Cerebellar cortex (tissue), 1 donor: ENCODE measurements around the gene POLR1B.
"Not testable (repeated sequence)": the region's sequence is repeated elsewhere in the genome, so short reads cannot be mapped to it uniquely, and the experiment has no call there.

ENCODE experiments used
- DNase-seq: peaks from one replicate; pipeline ENCODE4 v3.0.0-alpha.2; 2015; ENCODE audit warnings: low spot score

POLR1B gene

DNA sequence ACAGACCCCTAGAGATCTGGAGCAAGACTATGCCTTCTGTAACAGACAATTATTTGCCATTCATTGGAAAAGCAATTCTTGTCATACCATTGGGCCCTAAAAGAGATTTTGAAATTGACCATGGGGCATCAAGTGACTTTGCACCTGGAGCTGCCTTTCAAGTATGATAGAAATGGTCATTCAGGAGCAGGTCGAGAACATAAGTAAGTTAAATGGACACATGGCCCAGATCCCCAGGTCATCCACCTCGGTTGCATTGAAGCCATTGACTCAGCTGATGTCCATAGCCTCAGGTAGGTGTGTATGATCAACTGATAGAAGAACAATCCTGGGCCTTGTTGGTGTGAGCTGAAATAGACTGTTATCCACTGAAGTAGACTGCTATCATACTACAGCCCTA lies 61.5 kb downstream of the POLR1B start:
- no peak for DNase-seq

DNA sequence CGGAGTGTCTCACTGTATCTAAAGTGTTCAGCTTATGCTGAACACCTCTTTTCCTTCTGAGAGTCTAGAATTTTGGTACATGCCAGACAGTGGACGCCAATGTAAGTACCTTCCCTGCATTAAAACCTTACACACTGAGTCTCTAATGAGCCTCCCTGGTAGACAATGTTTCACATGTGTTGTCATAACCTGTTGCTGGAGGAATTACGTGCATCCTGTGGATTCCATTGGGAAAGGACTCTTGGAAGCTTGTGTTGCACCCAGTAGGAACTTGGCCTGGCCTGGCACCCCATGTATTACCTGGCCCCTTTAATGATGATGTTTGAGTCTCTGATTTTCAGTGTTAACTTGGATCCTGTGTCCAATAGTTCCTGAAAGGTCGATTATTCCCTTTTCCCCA lies 62.7 kb downstream of the POLR1B start:
- DNase-seq, result no peak

DNA sequence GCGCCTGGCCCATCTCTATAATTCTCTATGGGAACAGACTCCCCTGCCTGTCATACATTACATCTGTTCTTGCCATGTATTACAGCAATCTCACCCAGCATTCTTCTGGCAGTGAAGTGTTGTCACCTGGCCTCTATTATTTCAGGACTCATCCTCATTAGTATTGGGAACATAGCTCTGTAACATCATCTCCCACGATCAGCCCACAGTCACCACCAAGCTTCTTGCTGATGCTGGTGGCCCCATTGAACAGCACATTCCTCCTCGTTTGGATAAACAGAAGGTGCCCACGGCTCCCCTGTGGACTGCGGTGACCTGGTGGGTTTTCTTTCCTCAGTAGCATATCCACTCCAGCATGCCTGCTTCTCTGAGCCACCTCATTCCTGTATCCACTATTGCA lies 63.7 kb downstream of the POLR1B start:
- no peak for DNase-seq

DNA sequence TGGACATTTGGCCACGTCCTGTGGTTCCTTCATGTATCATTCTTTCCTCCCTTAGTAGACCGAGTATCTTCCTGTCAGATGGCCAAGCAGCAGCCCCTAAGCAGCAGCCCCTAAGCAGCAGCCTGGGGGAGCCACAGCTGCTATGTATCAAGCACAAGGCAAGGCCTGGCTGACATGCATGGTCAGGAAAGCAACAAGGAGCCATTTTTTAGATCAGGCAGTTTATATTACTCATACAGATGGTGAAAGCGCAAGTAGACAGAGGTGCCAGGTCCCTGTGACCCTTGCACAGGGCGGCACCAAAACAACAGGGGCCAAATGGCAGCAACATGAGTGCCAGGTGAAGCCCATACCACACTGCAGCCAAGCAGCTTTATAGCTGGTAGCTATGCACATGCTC lies 64.3 kb downstream of the POLR1B start:
- DNase-seq, result no peak

DNA sequence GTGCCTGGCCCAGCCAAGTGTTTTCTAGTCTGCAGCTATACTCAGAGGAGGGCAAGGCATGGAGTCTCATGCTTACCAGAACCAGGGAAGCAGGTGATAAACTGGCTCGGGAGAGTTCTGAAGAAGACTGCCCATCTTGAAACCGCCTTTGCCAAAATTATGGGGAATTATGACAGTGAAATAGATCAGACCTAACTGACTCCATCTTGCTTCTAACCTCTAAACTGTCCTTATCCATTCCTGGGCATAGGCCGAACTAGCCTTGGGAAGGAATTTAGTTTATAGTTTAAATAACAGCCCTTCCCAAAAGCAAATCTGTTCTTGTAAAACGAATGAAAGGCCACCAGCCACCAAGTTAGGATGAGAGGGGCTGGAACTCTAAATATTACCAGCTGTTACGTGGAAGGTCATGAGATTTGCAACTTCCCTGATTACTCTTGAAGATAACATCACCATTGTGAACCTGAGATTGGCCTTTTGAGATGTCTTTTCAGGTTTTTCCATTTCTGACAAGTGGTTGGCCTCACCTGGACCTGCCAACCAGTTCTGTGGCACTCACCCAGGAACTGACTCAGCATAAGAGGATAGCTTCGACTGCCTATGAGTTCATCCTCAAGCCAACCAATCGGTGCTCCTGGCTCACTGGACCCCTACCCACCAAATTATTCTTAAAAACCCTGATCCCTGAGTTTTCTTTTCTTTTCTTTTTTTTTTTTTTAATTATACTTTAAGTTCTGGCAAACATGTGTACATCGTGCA lies 65.6 kb downstream of the POLR1B start:
- DNase-seq, result no peak

DNA sequence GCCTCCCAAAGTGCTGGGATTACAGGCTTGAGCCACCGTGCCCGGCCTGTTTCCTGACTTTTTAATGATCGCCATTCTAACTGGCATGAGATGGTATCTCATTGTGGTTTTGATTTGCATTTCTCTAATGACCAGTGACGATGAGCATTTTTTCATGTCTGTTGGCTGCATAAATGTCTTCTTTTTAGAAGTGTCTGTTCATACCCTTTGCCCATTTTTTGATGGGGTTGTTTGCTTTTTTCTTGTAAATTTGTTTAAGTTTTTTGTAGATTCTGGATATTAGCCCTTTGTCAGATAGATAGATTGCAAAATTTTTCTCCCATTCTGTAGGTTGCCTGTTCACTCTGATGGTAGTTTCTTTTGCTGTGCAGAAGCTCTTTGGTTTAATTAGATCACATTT lies 67.1 kb downstream of the POLR1B start:
- not testable (repeated sequence) for DNase-seq

DNA sequence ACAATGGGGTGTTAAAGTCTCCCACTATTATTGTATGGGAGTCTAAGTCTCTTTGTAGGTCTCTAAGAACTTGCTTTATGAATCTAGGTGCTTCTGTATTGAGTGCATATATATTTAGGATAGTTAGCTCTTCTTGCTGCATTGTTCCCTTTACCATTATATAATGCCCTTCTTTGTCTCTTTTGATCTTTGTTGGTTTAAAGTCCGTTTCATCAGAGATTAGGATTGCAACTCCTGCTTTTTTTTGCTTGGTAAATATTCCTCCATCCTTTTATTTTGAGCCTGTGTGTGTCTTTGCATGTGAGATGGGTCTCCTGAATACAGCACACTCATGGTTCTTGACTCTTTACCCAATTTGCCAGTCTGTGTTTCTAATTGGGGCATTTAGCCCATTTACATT lies 70.0 kb downstream of the POLR1B start:
- not testable (repeated sequence) for DNase-seq

DNA sequence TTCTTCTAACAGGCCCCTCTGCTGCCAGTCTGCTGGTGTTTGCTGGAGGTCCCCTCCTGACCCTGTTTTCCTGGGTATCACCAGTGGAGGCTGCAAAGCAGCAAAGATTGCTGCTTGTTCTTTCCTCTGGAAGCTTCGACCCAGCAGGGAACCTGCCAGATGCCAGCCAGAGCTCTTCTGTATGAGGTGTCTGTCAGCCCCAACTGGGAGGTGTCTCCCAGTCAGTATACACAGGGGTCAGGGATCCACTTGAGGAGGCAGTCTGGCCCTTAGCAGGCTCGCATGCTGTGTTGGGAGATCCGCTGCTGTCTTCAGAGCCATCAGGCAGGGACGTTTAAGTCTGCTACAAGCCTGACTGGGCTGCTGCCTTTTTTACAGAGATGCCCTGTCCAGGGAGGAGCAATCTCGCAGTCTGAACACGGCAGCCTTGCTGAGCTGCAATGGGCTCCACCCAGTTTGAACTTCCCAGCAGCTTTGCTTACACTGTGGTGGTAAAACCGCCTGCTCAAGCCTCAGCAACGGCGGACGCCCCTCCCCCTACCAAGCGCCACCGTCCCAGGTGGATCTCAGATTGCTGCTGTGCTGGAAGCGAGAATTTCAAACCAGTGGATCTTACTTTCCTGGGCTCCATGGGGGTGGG lies 72.1 kb downstream of the POLR1B start:
- no peak for DNase-seq

DNA sequence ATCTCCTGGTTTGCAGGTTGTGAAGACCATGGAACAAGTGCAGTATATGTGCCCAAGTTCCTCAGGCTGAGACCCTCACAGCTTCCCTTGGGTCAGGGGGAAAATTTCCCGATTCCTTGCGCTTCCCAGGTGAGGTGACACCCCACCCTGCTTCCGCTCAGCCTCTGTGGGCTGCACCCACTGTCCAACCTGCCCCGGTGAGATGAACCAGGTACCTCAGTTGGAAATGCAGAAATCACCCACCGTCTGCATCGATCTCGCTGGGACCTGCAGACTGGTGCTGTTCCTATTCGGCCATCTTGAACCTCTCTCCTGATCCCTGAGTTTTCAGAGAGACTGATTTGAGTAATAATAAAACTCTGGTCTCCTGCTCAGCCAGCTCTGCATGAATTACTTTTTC lies 72.8 kb downstream of the POLR1B start:
- DNase-seq, result no peak

DNA sequence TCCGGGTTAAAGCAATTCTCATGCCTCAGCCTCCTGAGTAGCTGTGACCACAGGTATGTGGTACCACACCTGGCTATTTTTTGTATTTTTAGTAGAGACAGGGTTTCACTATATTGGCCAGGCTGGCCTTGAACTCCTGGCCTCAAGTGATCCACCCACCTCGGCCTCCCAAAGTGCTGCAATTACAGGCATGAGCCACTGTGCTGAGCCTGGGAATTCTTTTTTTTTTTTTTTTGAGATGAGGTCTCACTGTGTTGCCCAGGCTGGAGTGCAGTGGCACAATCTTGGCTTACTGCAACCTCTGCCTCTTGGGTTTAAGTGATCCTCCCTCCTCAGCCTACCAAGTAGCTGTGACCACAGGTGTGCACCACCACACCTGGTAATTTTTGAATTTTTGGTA lies 73.5 kb downstream of the POLR1B start:
- not testable (repeated sequence) for DNase-seq

DNA sequence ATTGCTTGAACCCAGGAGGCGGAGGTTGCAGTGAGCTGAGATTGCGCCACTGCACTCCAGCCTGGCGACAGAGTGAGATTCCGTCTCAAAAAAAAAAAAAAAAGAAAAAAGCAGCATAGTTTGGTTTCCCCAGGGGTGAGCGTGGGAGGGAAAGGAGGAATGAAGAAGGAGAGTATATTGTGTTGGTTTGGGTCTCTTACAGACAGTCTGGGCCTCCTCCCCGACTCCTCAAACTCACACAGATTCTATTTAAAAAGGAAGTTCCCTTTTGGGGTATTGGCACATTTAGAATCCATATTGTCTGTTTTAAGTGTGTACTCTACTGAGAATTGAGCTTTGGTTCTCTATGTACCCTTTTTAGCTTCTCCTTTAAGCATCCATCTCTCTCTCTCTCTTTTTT lies 76.1 kb downstream of the POLR1B start:
- no peak for DNase-seq

DNA sequence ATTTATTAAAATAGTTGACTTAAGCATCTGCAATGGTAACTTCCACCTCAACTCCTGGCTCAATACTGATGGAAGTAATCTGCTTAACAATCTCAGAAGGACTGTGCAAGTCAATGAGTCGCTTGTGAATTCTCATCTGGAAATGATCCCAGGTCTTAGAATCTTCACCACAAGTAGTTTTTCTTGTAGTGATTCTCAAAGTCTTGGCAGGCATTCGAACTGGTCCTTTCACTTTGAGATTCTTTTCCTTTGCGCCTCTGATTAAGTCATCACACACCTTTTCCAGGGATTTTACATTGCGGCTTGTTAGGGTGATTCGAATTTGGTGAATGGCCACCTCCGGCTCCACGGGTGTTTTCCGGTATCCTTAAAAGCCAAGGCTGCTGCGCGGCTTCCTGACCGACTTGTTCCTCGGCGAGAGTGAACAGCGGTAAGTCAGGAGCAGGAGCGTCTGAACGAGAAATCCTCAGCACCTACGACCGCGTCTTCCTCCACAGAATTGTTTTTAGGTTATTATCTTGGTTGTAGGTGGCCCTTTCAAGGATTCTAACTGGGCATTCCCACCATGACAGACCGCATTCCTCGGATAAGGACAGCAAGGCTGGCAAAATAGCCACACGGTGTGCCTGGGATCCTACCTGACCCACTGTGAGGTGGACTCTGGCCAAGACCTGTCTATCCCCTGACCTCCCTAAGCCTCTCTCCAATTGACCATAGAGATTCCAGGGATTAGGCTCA lies 79.7 kb downstream of the POLR1B start:
- DNase-seq, result no peak

DNA sequence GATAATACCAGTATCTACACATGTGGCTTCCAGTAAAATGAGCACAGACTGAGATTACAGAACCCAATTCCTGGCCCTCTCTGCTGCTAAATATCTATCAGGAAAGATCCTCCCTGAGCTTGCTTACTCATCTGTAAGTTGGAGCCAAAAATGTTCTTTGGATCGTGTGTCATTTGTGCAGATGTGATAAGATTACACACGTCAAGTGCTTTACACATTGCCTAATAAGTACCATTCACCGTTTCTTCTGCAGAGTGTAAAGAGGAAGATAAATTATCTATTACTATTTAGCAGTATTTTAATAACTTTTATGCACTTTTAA lies 80.2 kb downstream of the POLR1B start:
- no peak for DNase-seq

DNA sequence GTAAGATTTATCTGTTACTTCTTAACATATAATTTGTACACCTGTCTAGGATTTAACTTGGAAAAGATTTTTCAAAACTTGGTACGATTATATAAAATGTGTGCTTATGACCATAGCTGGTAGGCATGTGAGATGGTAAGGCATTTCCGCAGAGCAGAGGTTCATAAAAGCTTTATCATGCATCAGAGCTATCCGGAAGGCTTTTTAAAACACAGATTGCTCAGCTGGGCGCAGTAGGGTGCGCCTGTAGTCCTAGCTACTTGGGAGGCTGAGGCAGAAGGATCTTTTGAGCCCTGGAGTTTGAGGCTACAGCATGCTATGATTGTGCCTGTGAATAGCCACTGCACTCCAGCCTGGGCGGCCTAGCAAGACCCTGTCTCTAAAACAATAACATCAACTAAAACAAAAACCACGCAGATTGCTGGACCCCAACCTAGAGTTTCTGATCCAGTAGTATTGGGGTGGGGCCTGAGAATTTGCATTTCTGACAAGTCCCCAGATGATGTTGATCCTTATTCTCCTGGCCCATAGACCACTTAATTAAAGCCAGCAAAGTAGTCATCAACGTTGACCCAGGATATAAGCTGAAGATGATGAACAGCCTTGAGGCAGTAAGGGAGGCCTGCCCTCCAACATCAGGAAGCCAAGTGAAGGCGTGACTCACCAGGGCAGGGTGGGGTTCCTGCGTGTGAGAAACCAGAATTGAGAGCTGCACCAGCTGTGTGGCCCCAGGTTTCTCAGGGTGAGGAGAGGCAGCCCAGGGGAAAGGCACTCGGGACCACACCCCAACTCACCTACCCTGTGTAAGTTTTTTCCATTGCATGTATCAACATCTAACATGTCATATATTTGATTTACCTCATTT lies 81.9 kb downstream of the POLR1B start:
- no peak for DNase-seq

DNA sequence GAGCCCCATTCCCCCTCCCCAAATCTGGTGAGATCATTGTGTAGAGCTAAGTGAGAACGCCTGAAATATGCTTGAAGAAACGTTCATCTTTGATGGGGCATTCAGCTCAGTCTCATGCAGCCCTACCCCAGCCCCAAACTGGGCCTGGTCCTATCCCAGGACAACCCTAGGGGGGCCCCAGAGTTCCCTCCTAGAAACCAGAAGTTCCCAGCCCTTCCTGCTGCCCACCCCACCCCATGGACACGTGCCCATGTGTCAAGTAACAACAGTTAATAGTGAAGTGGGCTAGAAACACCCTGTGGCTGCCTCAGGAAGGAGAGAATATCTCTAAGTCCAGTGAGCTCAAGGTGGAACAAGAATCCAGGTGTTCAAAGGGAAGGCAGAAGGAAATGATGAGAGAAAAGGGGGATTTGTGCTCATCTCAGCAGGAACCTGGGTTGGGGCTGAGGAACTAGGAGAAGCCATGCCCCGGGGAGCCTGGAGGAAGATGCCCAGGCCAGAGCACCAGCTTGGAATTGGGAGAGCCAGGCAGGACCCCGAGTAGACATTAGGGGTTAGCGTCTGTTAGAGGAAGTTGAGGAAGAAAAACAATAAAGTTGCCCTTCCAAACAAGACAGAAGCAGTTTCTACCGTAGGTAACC lies 83.3 kb downstream of the POLR1B start:
- DNase-seq, result no peak

DNA sequence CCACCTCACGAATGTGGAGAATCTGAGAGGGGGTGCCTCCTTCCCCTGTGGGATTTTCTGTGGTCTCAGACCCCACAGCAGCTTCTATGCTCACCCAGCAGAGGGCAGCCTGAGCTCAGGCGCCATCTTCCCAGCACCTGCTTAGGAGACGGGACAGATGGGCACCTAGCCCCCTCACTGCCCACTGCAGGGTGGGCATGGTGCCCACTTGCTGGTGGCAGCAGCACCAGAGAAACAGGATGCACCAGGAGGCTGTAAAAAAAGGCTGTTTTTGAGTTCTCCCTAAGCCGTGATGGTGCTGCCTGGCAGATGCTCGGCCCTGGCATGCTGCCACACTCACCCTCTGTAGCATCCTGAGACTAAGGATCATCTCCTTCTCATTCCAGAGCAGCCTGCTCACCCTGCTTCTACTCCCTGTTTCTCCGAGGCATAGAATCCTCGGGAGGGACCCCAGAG lies 84.4 kb downstream of the POLR1B start:
- peak; percentile 84 for DNase-seq
